Caco-2 (cell line): ENCODE data around the gene UTS2R. TPM values are rescaled to one million over a fixed set of nuclear protein-coding genes. Genes with fewer than 3 reads are reported as not detected.
A peak's percentile ranks its signal among the peaks of the same experiment; 100 is the strongest.

ENCODE experiments used
- BruUV-seq: library from RNA; stranded (reverse); fragments of 400-500 nt; replicated peaks from 2 replicates; lab custom pipeline; 2021; lab: Mats Ljungman, UMichigan
- CTCF ChIA-PET: fragments of 300-600 bp; sonication (Branson Sonifier 250); formaldehyde crosslinking; loops from one replicate; lab custom pipeline; 2022; ENCODE audit warnings: antibody characterized with exemption; lab: Charles Lee
- POLR2A ChIA-PET: fragments of 300-600 bp; sonication (Branson Sonifier 250); formaldehyde crosslinking; loops from one replicate; lab custom pipeline; 2022; ENCODE audit warnings: antibody characterized with exemption; lab: Charles Lee
- DNase-seq, 2 experiments: peaks; one replicate each; pipeline versions ENCODE4 v3.0.0 to v3.0.0-alpha.2; 2020 to 2022
- H3K27me3 ChIP-seq: replicated peaks from 2 replicates; pipeline ENCODE4 v1.6.0; 2011; ENCODE audit warnings: low read length; ENCODE audit not compliant: control insufficient read depth, insufficient read depth
- H3K36me3 ChIP-seq: 2 replicates; pipeline ENCODE4 v1.5.1; 2011; ENCODE audit warnings: low read length; ENCODE audit not compliant: control insufficient read depth, insufficient read depth
- H3K4me1 ChIP-seq: fragments of 250-450 bp; sonication (Bioruptor Pico); 2 replicates; pipeline ENCODE4 v1.5.1; 2020; ENCODE audit warnings: mild to moderate bottlenecking
- H3K4me3 ChIP-seq: 2 replicates; pipeline ENCODE4 v1.5.1; 2011; ENCODE audit warnings: low read depth, mild to moderate bottlenecking, control low read depth, low read length
- H3K9me3 ChIP-seq: fragments of 250-450 bp; sonication (Bioruptor Pico); 2 replicates; pipeline ENCODE4 v1.5.1; 2020; ENCODE audit warnings: mild to moderate bottlenecking, moderate library complexity
- H3K27ac Mint-ChIP-seq: one replicate; pipeline ENCODE4 v1.8.0; 2022; ENCODE audit warnings: mixed read lengths; ENCODE audit not compliant: unreplicated experiment
- H3K27me3 Mint-ChIP-seq: one replicate; pipeline ENCODE4 v1.8.0; 2022; ENCODE audit warnings: mixed read lengths; ENCODE audit not compliant: insufficient read depth, unreplicated experiment
- H3K36me3 Mint-ChIP-seq: one replicate; pipeline ENCODE4 v1.8.0; 2022; ENCODE audit warnings: mild to moderate bottlenecking, mixed read lengths; ENCODE audit not compliant: insufficient read depth, unreplicated experiment
- H3K4me1 Mint-ChIP-seq: one replicate; pipeline ENCODE4 v1.8.0; 2022; ENCODE audit warnings: low read depth, mixed read lengths; ENCODE audit not compliant: unreplicated experiment
- H3K4me3 Mint-ChIP-seq: one replicate; pipeline ENCODE4 v1.8.0; 2022; ENCODE audit warnings: mild to moderate bottlenecking, moderate library complexity, mixed read lengths; ENCODE audit not compliant: unreplicated experiment
- H3K9me3 Mint-ChIP-seq: one replicate; pipeline ENCODE4 v1.8.0; 2022; ENCODE audit warnings: mixed read lengths; ENCODE audit not compliant: unreplicated experiment
- intact Hi-C: fragments of 100-400 bp; cut with micrococcal nuclease; formaldehyde crosslinking; loops from one replicate; pipeline ENCODE4 v1.10.0; 2022; ENCODE audit not compliant: unreplicated experiment
- total RNA-seq: library from RNA; stranded (reverse); gene quantifications from 2 replicates; pipeline ENCODE4 v1.2.3, GENCODE V29; 2022
- TF ChIP-seq, protein P1 (sequence below), 2 experiments: fragments of 200-600 bp in 1 of 2; IDR thresholded peaks; 1 replicate in 1 of 2; 2 replicates in 1 of 2; pipeline versions ENCODE4 v1.5.1 to v1.8.0; 2011 to 2022; ENCODE audit warnings: antibody characterized with exemption in 1 of 2, control low read depth in 1 of 2, inconsistent platforms in 1 of 2, low read depth in 1 of 2, low read length in 1 of 2, mild to moderate bottlenecking in 1 of 2, moderate library complexity in 1 of 2; ENCODE audit not compliant: insufficient read depth in 1 of 2, severe bottlenecking in 1 of 2, unreplicated experiment in 1 of 2

The UTS2R gene
- total RNA-seq, 1 experiment from 2014 or later, result 0.66 TPM

DNA sequence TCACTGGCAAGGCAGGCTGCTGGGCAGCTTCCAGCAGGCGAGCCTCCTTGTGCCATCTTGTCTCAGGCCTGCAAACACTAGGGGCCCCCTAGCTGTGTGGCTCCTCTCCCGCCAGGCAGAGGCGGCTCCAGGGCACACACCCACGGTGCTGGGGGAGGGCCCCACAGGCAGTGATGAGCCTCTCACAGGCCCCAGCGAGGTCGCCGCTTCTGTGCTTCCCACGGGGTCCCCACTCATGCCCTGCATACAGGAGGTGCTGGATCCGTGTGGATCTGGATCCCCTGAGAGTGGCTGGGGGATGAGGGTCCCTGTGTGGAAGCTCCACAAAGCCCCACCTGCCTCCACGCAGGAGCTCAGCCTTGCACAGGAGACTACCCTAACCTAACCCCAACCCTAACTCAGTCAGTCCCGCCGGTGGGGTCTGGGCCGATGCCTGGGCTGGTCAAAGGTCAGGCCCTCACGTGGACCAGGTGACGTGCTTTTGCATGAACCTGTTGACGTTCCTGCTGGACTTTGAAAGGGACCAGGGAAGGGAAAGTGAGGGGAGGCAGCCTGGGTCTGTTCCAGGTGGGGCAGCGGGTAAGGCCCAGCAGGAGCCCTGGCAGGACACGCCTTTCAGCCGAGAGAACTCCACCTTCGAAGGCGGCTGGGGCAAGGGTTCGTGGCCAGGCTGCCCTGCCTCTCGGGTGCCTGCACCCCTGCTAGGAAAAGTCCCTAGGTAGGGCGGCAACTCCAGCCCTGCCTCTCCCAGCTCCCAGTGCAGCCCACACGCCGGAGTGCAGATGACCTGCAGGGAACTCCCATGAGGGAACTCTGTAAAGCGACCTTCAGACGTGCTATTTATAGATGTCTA is 43.2 kb upstream of the UTS2R start:
- Mint-ChIP-seq H3K27me3 (no peaks in the 10 kb centered on the region), H3K27ac (peak overlapping the region; percentile 32), H3K4me1 (no peaks in the 10 kb centered on the region), H3K4me3 (no peak overlapping the region), H3K9me3 (no peaks in the 10 kb centered on the region), H3K36me3 (peaks cover 10% of the 10 kb centered on the region)
- Histone ChIP-seq H3K27me3 (no peaks in the 10 kb centered on the region), H3K4me1 (peaks cover 28% of the 10 kb centered on the region), H3K9me3 (no peaks in the 10 kb centered on the region), H3K36me3 (no peaks in the 10 kb centered on the region), H3K4me3 (no peak overlapping the region)
- intact Hi-C loops, result no loop called here
- CTCF ChIA-PET, result interaction anchor here (0.5 to 0.7 kb wide), 3 partner anchors 28 to 356 kb away, joined by 3 read pairs; no protein-coding TSS in a partner anchor
- BruUV-seq, result no TSS peak
- TF ChIP-seq, protein P1, sequence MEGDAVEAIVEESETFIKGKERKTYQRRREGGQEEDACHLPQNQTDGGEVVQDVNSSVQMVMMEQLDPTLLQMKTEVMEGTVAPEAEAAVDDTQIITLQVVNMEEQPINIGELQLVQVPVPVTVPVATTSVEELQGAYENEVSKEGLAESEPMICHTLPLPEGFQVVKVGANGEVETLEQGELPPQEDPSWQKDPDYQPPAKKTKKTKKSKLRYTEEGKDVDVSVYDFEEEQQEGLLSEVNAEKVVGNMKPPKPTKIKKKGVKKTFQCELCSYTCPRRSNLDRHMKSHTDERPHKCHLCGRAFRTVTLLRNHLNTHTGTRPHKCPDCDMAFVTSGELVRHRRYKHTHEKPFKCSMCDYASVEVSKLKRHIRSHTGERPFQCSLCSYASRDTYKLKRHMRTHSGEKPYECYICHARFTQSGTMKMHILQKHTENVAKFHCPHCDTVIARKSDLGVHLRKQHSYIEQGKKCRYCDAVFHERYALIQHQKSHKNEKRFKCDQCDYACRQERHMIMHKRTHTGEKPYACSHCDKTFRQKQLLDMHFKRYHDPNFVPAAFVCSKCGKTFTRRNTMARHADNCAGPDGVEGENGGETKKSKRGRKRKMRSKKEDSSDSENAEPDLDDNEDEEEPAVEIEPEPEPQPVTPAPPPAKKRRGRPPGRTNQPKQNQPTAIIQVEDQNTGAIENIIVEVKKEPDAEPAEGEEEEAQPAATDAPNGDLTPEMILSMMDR (IDR thresholded peaks at IDR 0.05; ENCODE audit: insufficient read depth in 1 of 2, low read depth in 1 of 2, low read length in 1 of 2, severe bottlenecking in 1 of 2, unreplicated experiment in 1 of 2), result no peak
- peak; percentile 56 to 81 for DNase-seq
- POLR2A ChIA-PET, result no interaction called here

- Histone ChIP-seq H3K4me1 (peaks cover 28% of the 10 kb centered on the region), H3K4me3 (no peak overlapping the region), H3K36me3 (no peaks in the 10 kb centered on the region), H3K27me3 (no peaks in the 10 kb centered on the region), H3K9me3 (no peaks in the 10 kb centered on the region)
- no TSS peak for BruUV-seq
- no peak overlapping the region for H3K4me3 Mint-ChIP-seq
- H3K27ac Mint-ChIP-seq, result peak overlapping the region; percentile 32
- peaks cover 10% of the 10 kb centered on the region for H3K36me3 Mint-ChIP-seq
- ChIA-PET POLR2A (no interaction called here), CTCF (interaction anchor here (0.7 kb wide), 1 partner anchor 37 kb away, joined by 3 read pairs; no protein-coding TSS in a partner anchor)
- TF ChIP-seq, protein P1 (IDR thresholded peaks at IDR 0.05; ENCODE audit: insufficient read depth in 1 of 2, low read depth in 1 of 2, low read length in 1 of 2, severe bottlenecking in 1 of 2, unreplicated experiment in 1 of 2), result no peak
- no peak for DNase-seq
- no peaks in the 10 kb centered on the region for H3K27me3 Mint-ChIP-seq
- intact Hi-C loops, result no loop called here
- no peaks in the 10 kb centered on the region for H3K4me1 Mint-ChIP-seq
- H3K9me3 Mint-ChIP-seq, result no peaks in the 10 kb centered on the region
These were observed 42.5 kb upstream of the UTS2R start for GRCh38 chr17:82328994-82329507.

DNA sequence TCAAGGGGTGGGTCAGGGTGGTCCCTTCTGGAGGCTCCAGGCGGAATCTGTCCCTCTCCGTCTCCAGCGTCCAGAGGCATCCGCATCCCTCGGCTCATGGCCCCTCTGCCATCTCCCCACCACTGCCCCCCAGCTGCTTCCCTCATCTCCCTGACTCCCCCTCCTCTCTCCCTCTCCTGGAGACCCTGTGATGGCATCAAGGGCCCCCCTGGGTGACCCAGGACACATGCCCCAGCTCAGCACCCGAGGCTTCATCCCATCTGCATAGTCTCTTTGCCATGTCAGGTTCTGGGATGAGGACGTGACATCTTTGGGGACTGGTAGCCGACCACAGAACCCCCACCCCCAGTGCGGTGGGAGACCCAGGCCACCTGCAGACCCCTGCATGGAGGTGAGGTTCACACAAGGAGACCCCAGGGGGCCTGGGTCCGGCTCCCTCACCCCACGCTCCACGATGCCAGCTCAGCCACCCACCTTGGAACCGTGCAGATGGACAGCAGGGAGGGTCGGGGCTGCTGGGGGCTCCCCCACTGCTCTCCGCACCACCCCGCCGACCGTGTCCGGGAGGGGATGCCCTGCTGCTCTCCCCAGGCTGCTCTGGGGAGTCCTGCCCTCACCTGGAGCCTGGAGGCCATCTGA is 41.8 kb upstream of the UTS2R start:
- H3K9me3 Mint-ChIP-seq, result no peaks in the 10 kb centered on the region
- H3K36me3 Mint-ChIP-seq, result peaks cover 10% of the 10 kb centered on the region
- no peak for DNase-seq
- H3K4me3 Mint-ChIP-seq, result no peak overlapping the region
- H3K4me1 ChIP-seq, result peaks cover 30% of the 10 kb centered on the region
- TF ChIP-seq, protein P1 (IDR thresholded peaks at IDR 0.05; ENCODE audit: insufficient read depth in 1 of 2, low read depth in 1 of 2, low read length in 1 of 2, severe bottlenecking in 1 of 2, unreplicated experiment in 1 of 2), result no peak
- no TSS peak for BruUV-seq
- H3K9me3 ChIP-seq, result no peaks in the 10 kb centered on the region
- H3K27ac Mint-ChIP-seq, result no peak overlapping the region
- H3K4me3 ChIP-seq, result no peak overlapping the region
- ChIA-PET POLR2A (no interaction called here), CTCF (no interaction called here)
- no peaks in the 10 kb centered on the region for H3K27me3 Mint-ChIP-seq
- intact Hi-C loops, result no loop called here
- H3K27me3 ChIP-seq, result no peaks in the 10 kb centered on the region
- peaks cover 1% of the 10 kb centered on the region for H3K4me1 Mint-ChIP-seq
- no peaks in the 10 kb centered on the region for H3K36me3 ChIP-seq
